NCI-H187 (cell line): Measurements from ENCODE around the gene PSAP.
"Not testable (repeated sequence)": the region's sequence is repeated elsewhere in the genome, so short reads cannot be mapped to it uniquely, and the experiment has no call there.

ENCODE experiments used
- DNase-seq, 2 experiments: peaks; one replicate each; lab custom pipeline; 2025; lab: John Stamatoyannopoulos, UW

PSAP gene

DNA sequence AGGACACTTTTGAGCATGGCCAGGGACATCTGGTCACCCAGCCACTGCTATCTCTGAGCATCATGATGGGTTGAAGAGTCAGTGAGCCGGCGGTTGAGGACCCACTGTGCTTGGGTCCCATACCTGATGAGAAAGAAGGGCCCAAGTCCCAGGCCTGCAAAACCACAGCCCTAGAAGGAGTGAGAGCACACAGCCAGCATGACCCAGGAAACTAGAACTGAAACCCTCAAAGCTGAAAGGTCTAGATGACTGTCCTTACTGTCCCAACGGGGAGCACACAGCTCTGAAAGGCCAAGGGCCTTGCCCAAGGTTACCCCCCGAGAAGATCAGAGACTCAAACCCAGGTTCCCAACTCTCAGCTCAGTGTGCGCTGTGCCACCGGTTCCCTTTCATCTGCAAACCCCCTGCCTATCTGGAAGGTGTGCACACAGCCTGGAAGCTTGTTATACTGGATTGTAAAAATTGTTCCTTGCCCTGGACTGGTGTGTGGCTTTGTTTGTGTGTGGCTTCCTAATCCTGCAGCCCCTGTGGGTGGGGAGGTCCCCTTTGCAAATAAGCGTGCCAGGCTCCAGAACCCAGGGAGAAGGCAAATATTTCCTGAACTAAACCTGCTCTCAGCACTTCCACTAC lies 22.6 kb upstream of the PSAP start:
- DNase-seq: no peak

- DNase-seq: not testable (repeated sequence)
These were observed 18.6 kb upstream of the PSAP start for GRCh38 chr10:71869601-71870000.

DNA sequence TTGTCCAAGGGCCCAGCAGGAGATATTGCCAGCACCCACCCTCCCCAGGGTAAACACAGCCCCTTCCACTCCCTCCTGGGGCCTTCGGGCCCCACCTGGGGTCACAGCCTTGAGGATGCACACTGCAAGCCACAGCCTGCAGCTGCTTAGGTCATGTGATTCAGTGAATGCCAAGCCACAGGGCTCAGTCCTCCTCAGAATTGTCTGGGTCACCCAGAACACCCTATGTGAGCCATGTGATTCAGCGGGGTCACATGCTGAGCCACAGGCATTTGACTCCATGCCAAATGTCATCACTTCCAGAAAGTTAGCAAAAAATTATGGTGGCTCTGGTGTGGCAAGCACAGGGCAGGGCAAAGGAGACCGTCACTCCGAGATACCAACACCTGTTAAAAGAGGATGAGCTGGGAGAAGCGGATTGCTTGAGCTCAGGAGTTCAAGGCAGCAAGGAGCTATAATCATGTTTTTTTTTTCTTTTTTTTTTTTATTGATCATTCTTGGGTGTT lies 17.2 kb upstream of the PSAP start:
- DNase-seq: no peak

GRCh38 chr10:71865561-71866041 lies 14.6 kb upstream of the PSAP start:
- no peak for DNase-seq

DNA sequence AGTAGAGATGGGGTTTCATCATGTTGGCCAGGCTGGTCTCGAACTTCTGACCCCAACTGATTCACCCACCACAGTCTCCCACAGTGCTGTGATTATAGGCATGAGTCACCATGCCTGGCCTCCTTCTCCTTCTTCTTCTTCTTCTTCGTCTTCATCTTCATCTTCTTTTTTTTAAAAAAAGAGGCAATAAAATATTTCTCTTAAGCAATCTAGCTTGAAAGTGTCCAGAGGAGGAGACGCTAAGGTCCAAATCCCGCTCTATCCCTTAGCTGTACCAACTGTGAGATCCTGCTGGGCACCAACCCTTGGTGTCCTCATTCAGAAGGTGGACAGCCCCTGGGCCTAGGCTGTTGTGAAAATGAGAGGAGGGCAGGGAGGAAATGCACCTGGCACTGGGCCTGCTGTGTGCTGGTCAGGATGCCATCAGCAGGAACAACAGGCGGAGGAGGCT lies 13.9 kb upstream of the PSAP start:
- DNase-seq: no peak

- no peak for DNase-seq
These were observed 12.2 kb upstream of the PSAP start for GRCh38 chr10:71863203-71863602.

DNA sequence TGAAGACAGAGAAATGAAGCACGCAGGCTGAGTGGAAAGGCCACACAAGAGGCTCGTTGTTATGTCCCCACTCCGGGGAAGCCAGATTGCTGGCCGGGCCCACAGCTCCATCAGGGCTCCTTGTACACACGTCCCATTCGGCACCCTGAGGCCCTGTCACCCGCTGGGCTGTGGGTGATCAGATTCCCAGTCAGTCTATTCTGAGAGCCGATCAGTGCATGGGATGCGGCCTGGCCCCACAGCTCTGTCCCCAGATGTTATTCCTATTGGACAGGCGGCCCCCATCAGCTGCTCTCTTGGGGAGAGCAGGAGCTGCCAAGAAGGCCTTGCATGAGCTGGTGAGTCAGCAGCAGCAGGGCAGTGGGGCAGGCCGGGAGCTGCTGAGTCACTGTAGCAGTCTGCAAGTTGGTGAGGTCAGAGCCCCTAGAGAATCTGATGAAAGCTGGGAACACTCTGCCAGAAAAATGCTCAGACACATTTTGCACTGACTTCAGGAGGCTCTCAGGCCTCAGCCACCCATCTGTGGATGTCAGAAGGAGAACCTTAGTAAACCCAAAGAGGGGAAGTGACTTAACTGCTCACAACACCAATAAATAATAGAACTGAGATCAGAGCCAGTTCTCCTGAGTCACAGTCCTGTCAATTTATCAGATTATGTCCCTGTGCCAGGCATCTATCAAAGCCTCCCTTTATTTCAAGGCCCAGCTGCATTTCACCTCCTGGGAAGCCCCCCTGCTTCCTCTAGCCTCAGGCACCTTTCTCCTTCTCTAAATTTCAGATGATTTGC lies 9.4 kb upstream of the PSAP start:
- DNase-seq: no peak

GRCh38 chr10:71857934-71858890 lies 7.2 kb upstream of the PSAP start:
- no peak for DNase-seq

GRCh38 chr10:71856619-71857018 lies 5.6 kb upstream of the PSAP start:
- DNase-seq: no peak

- DNase-seq: no peak
These were observed 3.0 kb upstream of the PSAP start for GRCh38 chr10:71854031-71854430.

DNA sequence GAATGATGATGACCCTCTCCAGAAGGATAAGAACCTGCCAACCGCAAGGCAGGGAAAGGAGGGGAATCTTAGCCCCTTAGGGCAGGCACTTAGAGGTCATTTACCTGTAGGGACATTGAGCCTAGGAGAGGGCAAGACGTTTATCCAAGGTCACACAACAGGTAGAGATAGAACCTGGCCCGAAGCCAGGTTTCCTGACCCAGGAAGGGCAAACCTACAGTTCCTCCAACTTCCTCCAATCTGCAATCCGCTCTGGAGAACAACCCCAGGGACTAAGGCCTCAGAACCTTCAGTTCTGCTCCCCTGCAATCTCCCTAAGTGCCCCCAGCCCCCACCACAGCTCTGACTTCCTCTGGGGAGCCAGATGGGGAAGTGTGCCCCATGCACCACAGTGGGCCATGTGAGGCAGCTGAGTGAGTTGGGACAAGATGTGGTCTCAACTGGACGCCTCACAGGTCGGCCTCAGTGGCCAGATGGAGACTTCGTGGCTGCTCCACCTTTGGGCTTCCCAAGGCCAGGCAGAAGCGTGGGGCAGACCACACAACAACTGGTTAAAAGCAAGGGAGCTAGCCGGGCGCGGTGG lies 1.4 kb upstream of the PSAP start:
- DNase-seq: no peak

GRCh38 chr10:71851465-71852095 lies 529 bp upstream of the PSAP start:
- DNase-seq: not testable (repeated sequence)

GRCh38 chr10:71850021-71850742 lies 869 bp downstream of the PSAP start:
- DNase-seq: no peak

GRCh38 chr10:71849461-71849908 lies 1.6 kb downstream of the PSAP start:
- DNase-seq: no peak

GRCh38 chr10:71848325-71849275 lies 2.5 kb downstream of the PSAP start:
- no peak for DNase-seq

GRCh38 chr10:71847418-71847817 lies 3.6 kb downstream of the PSAP start:
- no peak for DNase-seq

- DNase-seq: no peak
These were observed 4.2 kb downstream of the PSAP start for GRCh38 chr10:71846816-71847215.

- no peak for DNase-seq
These were observed 5.3 kb downstream of the PSAP start for GRCh38 chr10:71845410-71846405.
